ENCODE measurements around the gene MARK3.
A peak's percentile ranks its signal among the peaks of the same experiment; 100 is the strongest.

- TF ChIP-seq CTCF (IDR thresholded peaks at IDR 0.05), result peak; percentile 64 to 91 (median 78)
- TF ChIP-seq POLR2A (IDR thresholded peaks at IDR 0.05), result no peak
These were observed 8.7 kb downstream of the MARK3 start for GRCh38 chr14:103393676-103394626.
